ENCODE data around the gene PROP1. TPM values are rescaled to one million over a fixed set of nuclear protein-coding genes. Genes with fewer than 3 reads are reported as not detected.
"Not testable (repeated sequence)": the region's sequence is repeated elsewhere in the genome, so short reads cannot be mapped to it uniquely, and the experiment has no call there.

Gene PROP1
- total RNA-seq = not detected

DNA sequence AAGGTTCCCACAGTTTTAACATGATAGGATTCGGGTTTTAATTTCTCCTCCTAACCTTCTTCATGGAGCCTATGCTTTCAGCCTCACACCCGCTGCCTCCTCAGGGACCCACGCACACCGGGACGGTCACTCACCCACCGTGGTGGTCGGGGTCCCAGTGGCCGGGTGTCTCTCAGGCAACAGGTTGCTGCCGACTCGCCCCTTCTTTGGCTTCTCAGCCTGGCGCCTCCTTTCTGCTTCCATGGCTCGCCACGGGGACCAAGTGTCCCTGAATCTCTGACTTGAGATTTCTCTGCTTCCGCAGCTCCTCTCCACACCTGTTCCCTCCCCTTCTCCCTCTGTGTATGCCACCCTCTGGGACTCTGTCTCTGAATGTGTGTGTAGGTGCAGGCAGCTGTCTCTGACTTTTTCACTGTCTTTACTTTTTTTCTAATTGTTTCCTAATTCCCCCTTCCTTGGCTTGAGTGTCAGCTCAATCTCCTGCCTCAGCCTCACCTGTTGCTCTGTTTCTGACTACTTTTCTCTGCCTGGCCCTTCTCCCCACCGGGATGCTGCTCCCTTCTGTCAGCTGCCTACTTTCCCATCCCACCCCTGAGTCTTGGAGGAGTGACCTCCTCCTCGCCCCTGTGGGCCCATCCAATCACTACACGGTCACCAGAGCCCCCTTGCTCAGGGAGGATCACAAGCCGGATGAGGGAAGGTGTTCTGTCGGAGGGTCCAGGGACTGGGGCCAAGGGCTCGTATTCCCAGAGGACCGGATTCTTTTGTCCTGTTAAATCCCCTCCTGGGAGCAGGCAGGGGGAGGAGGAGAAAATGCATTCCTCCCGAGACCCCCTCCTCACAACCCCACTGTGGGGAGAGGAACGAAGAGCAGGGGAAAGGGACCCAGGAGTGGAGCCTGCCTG lies at the start of gene PROP1:
PROP1 (minus strand) TSS at position 552 of the 905 bp plus-strand sequence; CDS start at position 243, 309 bp downstream.
- DNase-seq (ENCODE audit: low spot score) (no peak), ATAC-seq (no peak)

DNA sequence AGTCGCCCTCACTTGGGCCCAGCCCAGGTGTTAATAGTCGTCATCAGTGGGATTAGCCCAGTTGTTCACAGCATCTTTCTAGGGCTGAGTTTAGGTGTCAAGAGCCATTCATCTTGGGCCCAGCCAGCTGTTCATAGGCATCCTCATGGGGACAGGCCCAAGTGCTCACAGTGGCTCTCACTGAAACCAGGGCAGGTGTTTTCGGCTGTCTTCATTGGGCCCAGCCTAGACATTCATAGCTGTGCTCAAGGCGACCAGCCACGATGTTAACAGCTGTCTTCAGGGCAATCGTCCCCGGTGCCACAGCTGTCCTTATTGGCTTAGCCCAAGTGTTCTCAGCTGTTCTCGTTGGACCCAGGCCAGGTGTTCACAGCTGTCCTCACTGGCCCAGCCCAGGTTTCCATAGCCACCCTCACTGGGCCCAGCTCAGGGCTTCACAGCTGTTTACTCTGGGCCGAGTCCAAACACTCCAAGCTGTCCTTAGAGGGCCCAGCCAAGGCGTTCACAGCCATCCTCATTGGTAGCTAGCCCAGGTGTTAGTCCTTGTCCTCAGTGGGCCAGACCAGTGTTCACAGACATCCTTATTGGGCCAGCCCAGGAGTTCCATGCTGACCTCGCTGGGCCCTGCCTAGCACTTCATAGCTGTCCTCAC lies 23.5 kb upstream of the PROP1 start:
- not testable (repeated sequence) for DNase-seq (ENCODE audit: low spot score)

DNA sequence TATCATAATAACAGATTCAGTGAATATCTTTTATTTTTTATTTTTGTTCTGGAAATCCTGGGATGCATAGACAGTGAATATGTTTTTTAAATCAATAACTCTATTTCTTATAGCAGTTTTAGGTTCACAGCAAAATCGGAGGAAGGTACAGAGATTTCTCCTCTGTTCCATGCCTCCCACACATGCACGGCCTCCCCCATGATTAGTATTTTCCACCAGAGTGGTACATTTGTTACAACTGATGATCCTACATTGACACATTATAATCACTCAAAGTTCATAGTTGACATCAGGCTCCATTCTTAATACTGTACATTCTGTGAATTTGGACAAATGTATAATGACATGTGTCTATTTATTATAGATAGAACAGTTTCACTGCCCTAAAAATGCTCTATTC lies 16.7 kb upstream of the PROP1 start:
- not testable (repeated sequence) for ATAC-seq; DNase-seq (ENCODE audit: low spot score)

More for the DNA sequence above, 23.5 kb upstream of the PROP1 start:
- not testable (repeated sequence) for ATAC-seq

DNA sequence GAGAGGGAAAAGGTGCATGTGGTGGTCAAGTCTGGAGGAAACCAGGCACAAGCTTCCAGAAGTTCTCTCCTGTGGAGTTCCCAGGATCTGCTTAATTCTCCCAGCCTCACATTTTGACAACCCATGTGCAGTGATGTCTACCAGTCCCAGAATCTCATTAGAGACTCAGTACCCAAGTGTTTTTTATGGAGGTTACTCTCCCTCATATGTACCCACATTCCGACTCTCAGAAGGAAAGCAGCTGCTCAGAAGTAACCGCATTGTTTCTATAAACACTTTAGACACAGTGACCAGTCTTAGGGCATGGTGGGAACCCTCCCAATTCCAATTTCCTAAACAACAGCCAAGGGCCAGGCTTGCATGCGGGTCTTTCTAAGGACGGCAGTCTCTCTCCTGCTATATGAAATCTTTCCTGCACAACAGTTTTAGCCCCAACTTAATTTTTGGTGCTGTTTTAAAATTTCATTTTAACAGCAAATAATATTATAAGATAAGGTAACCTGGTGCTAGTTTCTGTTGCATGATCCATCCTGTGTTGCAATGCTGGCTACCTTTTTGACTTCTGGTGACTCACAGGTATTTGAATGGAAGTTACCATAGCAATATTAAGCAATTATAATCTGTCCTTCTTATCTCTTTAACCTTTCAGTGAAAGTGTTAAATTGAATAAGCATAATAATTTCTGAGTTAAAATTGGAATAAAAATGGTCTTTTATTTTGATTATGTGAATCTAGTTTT lies 15.9 kb upstream of the PROP1 start:
- not testable (repeated sequence) for DNase-seq (ENCODE audit: low spot score)
- ATAC-seq = peak; percentile 33

- not testable (repeated sequence) for DNase-seq (ENCODE audit: low spot score); ATAC-seq
These were observed 11.2 kb upstream of the PROP1 start for GRCh38 chr5:178007272-178007671.

DNA sequence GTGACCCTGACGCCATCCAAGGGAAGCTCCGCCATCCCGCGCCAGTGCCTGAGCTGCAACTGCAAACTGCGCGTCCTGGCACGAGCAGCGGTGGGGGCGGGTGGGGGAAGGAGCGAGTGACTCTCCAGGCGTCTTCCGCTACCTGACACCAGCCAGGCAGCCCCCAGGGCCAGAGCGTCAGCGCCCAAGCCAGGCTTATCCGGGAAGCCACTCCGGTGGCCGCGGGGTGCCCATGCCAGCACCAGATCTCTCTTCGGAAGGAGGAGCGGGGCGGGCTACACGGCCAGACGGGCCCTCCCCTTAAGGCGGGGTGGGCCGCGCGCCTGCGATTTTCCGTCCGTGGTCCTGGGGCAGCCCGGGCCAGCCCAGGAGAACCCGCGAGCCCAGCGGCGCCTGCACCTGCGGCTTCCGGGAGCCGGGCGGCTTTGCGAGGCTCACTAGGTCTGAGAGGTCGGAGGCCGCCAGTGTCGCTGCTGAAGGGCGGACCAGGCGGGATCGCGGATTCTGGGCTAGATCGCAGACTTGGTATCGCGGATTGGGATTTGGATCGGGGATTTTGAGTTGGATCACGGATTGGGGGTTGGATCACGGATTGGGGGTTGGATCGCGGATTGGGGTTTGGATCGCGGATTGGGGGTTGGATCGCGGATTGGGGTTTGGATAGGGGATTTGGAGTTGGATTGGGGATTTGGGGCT lies 10.6 kb upstream of the PROP1 start:
- ATAC-seq; DNase-seq (ENCODE audit: low spot score): not testable (repeated sequence)

DNA sequence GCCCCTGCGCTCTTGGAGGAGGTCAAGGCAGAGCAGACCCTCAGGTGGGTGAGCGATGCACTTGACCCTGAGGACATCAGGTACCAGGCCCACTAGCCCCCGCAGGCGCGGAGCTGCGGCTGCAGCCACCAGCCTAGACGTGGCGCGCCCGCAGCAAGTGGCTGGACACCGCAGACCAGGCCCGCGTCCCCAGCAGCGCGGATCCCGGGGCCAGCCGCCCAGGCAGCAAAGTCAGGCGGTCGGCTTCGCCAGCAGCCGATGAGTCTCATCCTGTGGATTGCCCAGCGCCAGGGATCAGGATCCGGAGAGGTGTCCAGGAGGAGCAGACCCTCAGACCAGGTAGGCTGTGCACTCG lies 10.1 kb upstream of the PROP1 start:
- ATAC-seq; DNase-seq (ENCODE audit: low spot score): not testable (repeated sequence)

DNA sequence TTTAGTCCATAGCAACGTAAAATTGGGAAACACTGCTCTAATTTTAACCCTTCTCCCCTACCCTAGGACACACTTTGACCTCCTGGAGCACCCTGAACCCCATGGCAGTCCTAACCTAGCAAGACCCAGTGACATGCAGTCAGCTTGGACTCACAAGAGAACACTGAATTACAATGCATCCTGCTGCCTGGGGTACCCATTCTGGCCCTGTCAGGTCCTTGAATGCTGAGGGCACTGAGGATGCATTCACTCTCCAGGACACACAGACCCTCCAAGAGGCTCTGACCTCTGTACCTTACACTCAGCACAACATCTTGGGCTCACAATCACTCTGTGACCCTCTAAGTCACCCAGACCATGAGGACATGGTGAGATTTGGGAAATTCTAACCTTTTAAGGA lies 1.8 kb upstream of the PROP1 start:
- ATAC-seq = no peak
- no peak for DNase-seq (ENCODE audit: low spot score)

DNA sequence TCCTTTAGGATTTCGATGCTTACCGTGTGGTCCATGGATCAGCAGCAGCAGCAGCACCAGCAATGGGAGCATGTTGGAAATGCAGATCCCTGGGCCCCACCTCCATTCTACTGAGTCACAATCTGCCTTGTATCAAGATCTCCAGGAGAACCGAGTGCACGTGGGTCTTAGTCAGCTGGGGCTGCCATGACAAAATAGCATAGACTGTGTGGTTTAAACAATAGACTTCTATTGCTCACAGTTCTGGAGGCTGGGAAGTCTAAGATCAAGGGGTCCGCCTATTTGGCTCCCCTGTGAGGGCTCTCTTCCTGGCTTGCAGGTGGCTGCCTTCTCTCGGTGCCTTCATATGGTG lies 1.3 kb upstream of the PROP1 start:
- DNase-seq (ENCODE audit: low spot score) = no peak
- no peak for ATAC-seq

GRCh38 chr5:177996660-177997318 lies 747 bp upstream of the PROP1 start:
- DNase-seq (ENCODE audit: low spot score) (no peak), ATAC-seq (no peak)

- no peak for ATAC-seq
- no peak for DNase-seq (ENCODE audit: low spot score)
These were observed 1.4 kb downstream of the PROP1 start for GRCh38 chr5:177994561-177995190.

- DNase-seq (ENCODE audit: low spot score) (no peak), ATAC-seq (no peak)
These were observed 2.0 kb downstream of the PROP1 start for GRCh38 chr5:177994063-177994462.

- DNase-seq (ENCODE audit: low spot score) (no peak), ATAC-seq (no peak)
These were observed 3.6 kb downstream of the PROP1 start for GRCh38 chr5:177992466-177992865.

GRCh38 chr5:177988989-177989625 lies 6.9 kb downstream of the PROP1 start:
- no peak for DNase-seq (ENCODE audit: low spot score)

GRCh38 chr5:177987326-177987725 lies 8.7 kb downstream of the PROP1 start:
- no peak for DNase-seq (ENCODE audit: low spot score)

More at GRCh38 chr5:177988989-177989625, 6.9 kb downstream of the PROP1 start:
- ATAC-seq = no peak

GRCh38 chr5:177985430-177986040 lies 10.5 kb downstream of the PROP1 start:
- DNase-seq (ENCODE audit: low spot score) = no peak
- ATAC-seq = no peak

More at GRCh38 chr5:177987326-177987725, 8.7 kb downstream of the PROP1 start:
- no peak for ATAC-seq

- no peak for ATAC-seq
These were observed 11.3 kb downstream of the PROP1 start for GRCh38 chr5:177984584-177985206.

More at GRCh38 chr5:177984584-177985206, 11.3 kb downstream of the PROP1 start:
- DNase-seq (ENCODE audit: low spot score) = no peak

Measured in left lobe of liver (tissue), 2 donors.